ENCODE data around the gene NOP53.

GRCh38 chr19:47745010-47745901 lies at the start of gene NOP53:
- TF ChIP-seq POLR2AphosphoS5 (IDR thresholded peaks at IDR 0.05; ENCODE audit: borderline replicate concordance, low read depth, low read length) (peak; percentile 85), EZH2 (IDR thresholded peaks at IDR 0.05) (no peak)

Data from SK-N-MC (cell line).